GM18867 (cell line): ENCODE measurements around the gene MBD2.

Experiments
- ATAC-seq: cut with Tn5 transposase; IDR thresholded peaks from one replicate; pipeline ENCODE4 v1.9.1; 2021; ENCODE audit warnings: mild to moderate bottlenecking, moderate library complexity; ENCODE audit not compliant: unreplicated experiment

Gene MBD2

GRCh38 chr18:54116541-54117257 lies 107.8 kb downstream of the MBD2 start:
- ATAC-seq, result no peak

- no peak for ATAC-seq
Observed at GRCh38 chr18:54112356-54112755, 112.1 kb downstream of the MBD2 start.

GRCh38 chr18:54109131-54109683 lies 115.3 kb downstream of the MBD2 start:
- ATAC-seq, result no peak

GRCh38 chr18:54102123-54102522 lies 122.3 kb downstream of the MBD2 start:
- no peak for ATAC-seq
